Keratinocyte (primary cell): ENCODE data around the gene TEKT3. TPM values are rescaled to one million over a fixed set of nuclear protein-coding genes. Genes with fewer than 3 reads are reported as not detected.
A peak's percentile ranks its signal among the peaks of the same experiment; 100 is the strongest.

Experiments
- DNase-seq: peaks from one replicate; pipeline ENCODE4 v3.0.0-alpha.2; 2011; ENCODE audit warnings: low read depth, missing footprints, low spot score
- FAIRE-seq: peaks from 2 replicates; lab custom pipeline; 2011; peaks lifted over from hg19 to GRCh38; lab: Jason Lieb, UNC
- H2AFZ ChIP-seq: 2 replicates; pipeline ENCODE4 v1.6.0; 2012; ENCODE audit warnings: low read length, control low read depth, inconsistent platforms; ENCODE audit not compliant: control insufficient read depth
- H3K27ac ChIP-seq: 2 replicates; pipeline ENCODE4 v1.5.1; 2011; ENCODE audit warnings: low read length; ENCODE audit not compliant: control insufficient read depth, insufficient read depth
- H3K27me3 ChIP-seq: 3 replicates; pipeline ENCODE4 v1.6.0; 2011; ENCODE audit warnings: low read length; ENCODE audit not compliant: control insufficient read depth, insufficient read depth; ENCODE audit errors: extremely low read depth
- H3K36me3 ChIP-seq, 2 experiments: 2 replicates in 1 of 2; 3 replicates in 1 of 2; pipeline ENCODE4 v1.5.1; 2011; ENCODE audit warnings: low read length in 2 of 2, mild to moderate bottlenecking in 1 of 2; ENCODE audit not compliant: control insufficient read depth in 2 of 2, insufficient read depth in 2 of 2; ENCODE audit errors: extremely low read depth in 1 of 2
- H3K4me1 ChIP-seq: 3 replicates; pipeline ENCODE4 v1.5.1; 2011; ENCODE audit warnings: low read length; ENCODE audit not compliant: control insufficient read depth, insufficient read depth; ENCODE audit errors: extremely low read depth
- H3K4me2 ChIP-seq: 3 replicates; pipeline ENCODE4 v1.6.0; 2011; ENCODE audit warnings: low read depth, low read length; ENCODE audit not compliant: control insufficient read depth, insufficient read depth; ENCODE audit errors: extremely low read depth
- H3K4me3 ChIP-seq, 3 experiments: fragments of 200-600 bp in 1 of 3; sonication (generic) in 1 of 3; 2 replicates in 2 of 3; 3 replicates in 1 of 3; pipeline ENCODE4 v1.5.1; 2011 to 2016; ENCODE audit warnings: low read length in 3 of 3, mild to moderate bottlenecking in 3 of 3, control low read depth in 2 of 3, inconsistent platforms in 1 of 3, low read depth in 1 of 3, mixed read lengths in 1 of 3, mixed run types in 1 of 3, moderate library complexity in 1 of 3; ENCODE audit not compliant: control insufficient read depth in 2 of 3, insufficient read depth in 2 of 3; ENCODE audit errors: extremely low read depth in 1 of 3
- H3K79me2 ChIP-seq: 2 replicates; pipeline ENCODE4 v1.6.0; 2012; ENCODE audit warnings: low read length; ENCODE audit not compliant: control insufficient read depth, insufficient read depth
- H3K9ac ChIP-seq: 3 replicates; pipeline ENCODE4 v1.6.0; 2011; ENCODE audit warnings: low read length; ENCODE audit not compliant: control insufficient read depth, insufficient read depth; ENCODE audit errors: extremely low read depth
- H3K9me1 ChIP-seq: 3 replicates; pipeline ENCODE4 v1.6.0; 2011; ENCODE audit warnings: low read length; ENCODE audit not compliant: control insufficient read depth, insufficient read depth; ENCODE audit errors: extremely low read depth
- H3K9me3 ChIP-seq: 2 replicates; pipeline ENCODE4 v1.5.1; 2012; ENCODE audit warnings: low read depth, low read length; ENCODE audit not compliant: control insufficient read depth
- H4K20me1 ChIP-seq: 3 replicates; pipeline ENCODE4 v1.6.0; 2011; ENCODE audit warnings: low read length; ENCODE audit not compliant: control insufficient read depth, insufficient read depth; ENCODE audit errors: extremely low read depth
- EZH2 ChIP-seq: IDR thresholded peaks from one replicate; pipeline ENCODE4 v1.6.1; 2012; ENCODE audit warnings: inconsistent platforms, mild to moderate bottlenecking, low read length, moderate library complexity
- dilution Hi-C: fragments of 300-500 bp; cut with MboI; formaldehyde crosslinking; loops from one replicate; pipeline ENCODE4 v1.7.0; 2020; ENCODE audit warnings: low sequenced_read_pairs; ENCODE audit not compliant: extremely low pct_ligation_motif_present
- polyA plus RNA-seq, 5 experiments: library from polyadenylated mRNA; depleted of rRNA in 3 of 5; stranded (reverse) in 3 of 5; stranded (forward) in 1 of 5; unstranded in 1 of 5; fragments of >200 nt; gene quantifications; 1 replicate in 1 of 5; 2 replicates in 3 of 5; 3 replicates in 1 of 5; pipeline versions ENCODE4 v1.2.1 to v1.2.3, GENCODE V29; 2011 to 2012; ENCODE audit warnings: missing spikeins in 2 of 5, low read depth in 1 of 5, low replicate concordance in 1 of 5
- TF ChIP-seq, protein P1 (sequence below), 3 experiments: IDR thresholded peaks in 1 of 3; conservative IDR thresholded peaks in 1 of 3; optimal IDR thresholded peaks in 1 of 3; 2 replicates in 2 of 3; 3 replicates in 1 of 3; pipeline versions ENCODE3 to v1.5.1; 2011; ENCODE audit warnings: low read length in 3 of 3, mild to moderate bottlenecking in 3 of 3, moderate library complexity in 2 of 3, control low read depth in 1 of 3, inconsistent platforms in 1 of 3; ENCODE audit not compliant: insufficient read depth in 2 of 3; ENCODE audit errors: extremely low read depth in 1 of 3

The TEKT3 gene
- polyA plus RNA-seq, 1 donor (not counting 4 experiments of a cell fraction or from before 2014, with no cell fraction given) = 0.16 TPM

DNA sequence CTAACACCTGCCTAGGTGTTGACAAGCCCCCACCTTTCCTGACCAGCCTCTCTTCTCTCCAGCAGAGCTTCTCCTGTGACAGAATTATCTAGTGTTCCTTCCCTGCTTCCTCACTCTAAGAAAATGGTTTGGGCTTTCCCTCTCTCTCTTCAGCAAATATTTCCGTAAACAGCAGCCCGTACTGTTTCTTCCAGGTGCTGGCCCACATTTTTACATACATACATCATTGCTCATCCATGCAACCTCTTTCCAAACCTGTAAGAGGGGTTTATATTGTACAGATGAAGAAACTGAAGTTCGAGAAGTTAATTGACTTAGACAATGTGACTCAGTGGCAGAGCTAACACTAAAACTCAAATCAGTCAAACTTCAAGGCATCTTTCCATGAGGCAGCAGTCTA, 569 bp upstream of the TEKT3 start:
- peak overlapping the region; percentile 80 for H2AFZ ChIP-seq

DNA sequence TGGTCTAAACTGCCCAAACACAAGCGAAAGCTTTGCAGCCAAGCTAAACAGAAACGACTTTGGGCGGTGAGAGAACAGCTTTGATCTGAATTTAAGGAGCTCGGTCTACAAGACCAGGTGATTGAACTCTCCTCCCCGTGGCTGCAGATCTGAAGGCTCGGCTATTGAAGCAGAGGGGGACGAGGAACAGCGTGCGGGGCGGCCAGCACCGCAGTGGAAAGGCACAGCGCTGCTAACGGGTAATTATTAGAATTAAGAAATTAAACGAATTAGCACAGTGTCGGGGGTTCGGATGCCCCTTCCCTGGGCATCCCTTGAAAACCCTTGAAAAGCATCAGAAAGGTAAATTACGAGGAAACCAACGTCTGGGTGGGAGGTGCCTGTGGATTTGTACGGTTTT, 431 bp downstream of the TEKT3 start:
- TF ChIP-seq, protein P1, sequence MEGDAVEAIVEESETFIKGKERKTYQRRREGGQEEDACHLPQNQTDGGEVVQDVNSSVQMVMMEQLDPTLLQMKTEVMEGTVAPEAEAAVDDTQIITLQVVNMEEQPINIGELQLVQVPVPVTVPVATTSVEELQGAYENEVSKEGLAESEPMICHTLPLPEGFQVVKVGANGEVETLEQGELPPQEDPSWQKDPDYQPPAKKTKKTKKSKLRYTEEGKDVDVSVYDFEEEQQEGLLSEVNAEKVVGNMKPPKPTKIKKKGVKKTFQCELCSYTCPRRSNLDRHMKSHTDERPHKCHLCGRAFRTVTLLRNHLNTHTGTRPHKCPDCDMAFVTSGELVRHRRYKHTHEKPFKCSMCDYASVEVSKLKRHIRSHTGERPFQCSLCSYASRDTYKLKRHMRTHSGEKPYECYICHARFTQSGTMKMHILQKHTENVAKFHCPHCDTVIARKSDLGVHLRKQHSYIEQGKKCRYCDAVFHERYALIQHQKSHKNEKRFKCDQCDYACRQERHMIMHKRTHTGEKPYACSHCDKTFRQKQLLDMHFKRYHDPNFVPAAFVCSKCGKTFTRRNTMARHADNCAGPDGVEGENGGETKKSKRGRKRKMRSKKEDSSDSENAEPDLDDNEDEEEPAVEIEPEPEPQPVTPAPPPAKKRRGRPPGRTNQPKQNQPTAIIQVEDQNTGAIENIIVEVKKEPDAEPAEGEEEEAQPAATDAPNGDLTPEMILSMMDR (optimal IDR thresholded peaks at IDR 0.05 in 1 of 3, IDR thresholded peaks at IDR 0.05 in 1 of 3, conservative IDR thresholded peaks at IDR 0.05 in 1 of 3; ENCODE audit: extremely low read depth in 1 of 3, insufficient read depth in 2 of 3, low read length in 3 of 3) = no peak
- no peak for TF ChIP-seq EZH2
- Histone ChIP-seq H2AFZ (peak overlapping the region; percentile 82), H4K20me1 (no peaks in the 10 kb centered on the region), H3K27me3 (peaks cover 9% of the 10 kb centered on the region), H3K4me1 (peaks cover 10% of the 10 kb centered on the region), H3K4me3 (peak overlapping the region; percentile 27 to 65 (median 43)), H3K36me3 (no peaks in the 10 kb centered on the region), H3K9me1 (no peaks in the 10 kb centered on the region), H3K9me3 (no peaks in the 10 kb centered on the region), H3K4me2 (peak overlapping the region; percentile 83), H3K79me2 (no peaks in the 10 kb centered on the region), H3K9ac (no peak overlapping the region), H3K27ac (no peak overlapping the region)
- no peak for DNase-seq
- FAIRE-seq = no peak
- dilution Hi-C loops = no loop called here

More for the DNA sequence above, 569 bp upstream of the TEKT3 start:
- Histone ChIP-seq H3K9me3 (no peaks in the 10 kb centered on the region), H3K4me2 (peak overlapping the region; percentile 83), H3K9me1 (no peaks in the 10 kb centered on the region), H3K4me1 (peaks cover 10% of the 10 kb centered on the region), H3K79me2 (no peaks in the 10 kb centered on the region), H3K27me3 (peaks cover 9% of the 10 kb centered on the region), H4K20me1 (no peaks in the 10 kb centered on the region), H3K27ac (no peak overlapping the region), H3K36me3 (no peaks in the 10 kb centered on the region), H3K4me3 (peak overlapping the region; percentile 27 to 47 (median 36)), H3K9ac (peak overlapping the region; percentile 15)
- DNase-seq (no peak), FAIRE-seq (peak; percentile 59)
- dilution Hi-C loops = no loop called here
- peak; percentile 5 for TF ChIP-seq EZH2
- TF ChIP-seq, protein P1 (optimal IDR thresholded peaks at IDR 0.05 in 1 of 3, IDR thresholded peaks at IDR 0.05 in 1 of 3, conservative IDR thresholded peaks at IDR 0.05 in 1 of 3; ENCODE audit: extremely low read depth in 1 of 3, insufficient read depth in 2 of 3, low read length in 3 of 3) = no peak
